ENCODE results near the gene ERI3.

- no peak for TF ChIP-seq CHD2 (IDR thresholded peaks at IDR 0.05; ENCODE audit: borderline replicate concordance, low read depth, low read length)
- TF ChIP-seq NFYB (IDR thresholded peaks at IDR 0.05; ENCODE audit: insufficient read depth, low read depth, low read length) = no peak
- no peak for TF ChIP-seq POLR2A (IDR thresholded peaks at IDR 0.05; ENCODE audit: low read depth, low read length)
- TF ChIP-seq EP300 (IDR thresholded peaks at IDR 0.05; ENCODE audit: borderline replicate concordance in 1 of 2, control insufficient read depth in 1 of 2, low read depth in 2 of 2, low read length in 2 of 2) = no peak
- no peak for TF ChIP-seq EZH2 (IDR thresholded peaks at IDR 0.05; ENCODE audit: borderline replicate concordance, control insufficient read depth, low read depth, low read length)
These were observed 27.2 kb downstream of the ERI3 start for GRCh38 chr1:44327679-44328491.

Measured in GM12878 (cell line).